HG03139 (cell line): ENCODE measurements around the gene CAT.
A peak's percentile ranks its signal among the peaks of the same experiment; 100 is the strongest.

Experiments
- ATAC-seq: cut with Tn5 transposase; IDR thresholded peaks from one replicate; pipeline ENCODE4 v1.9.1; 2021; ENCODE audit not compliant: unreplicated experiment

The CAT gene

DNA sequence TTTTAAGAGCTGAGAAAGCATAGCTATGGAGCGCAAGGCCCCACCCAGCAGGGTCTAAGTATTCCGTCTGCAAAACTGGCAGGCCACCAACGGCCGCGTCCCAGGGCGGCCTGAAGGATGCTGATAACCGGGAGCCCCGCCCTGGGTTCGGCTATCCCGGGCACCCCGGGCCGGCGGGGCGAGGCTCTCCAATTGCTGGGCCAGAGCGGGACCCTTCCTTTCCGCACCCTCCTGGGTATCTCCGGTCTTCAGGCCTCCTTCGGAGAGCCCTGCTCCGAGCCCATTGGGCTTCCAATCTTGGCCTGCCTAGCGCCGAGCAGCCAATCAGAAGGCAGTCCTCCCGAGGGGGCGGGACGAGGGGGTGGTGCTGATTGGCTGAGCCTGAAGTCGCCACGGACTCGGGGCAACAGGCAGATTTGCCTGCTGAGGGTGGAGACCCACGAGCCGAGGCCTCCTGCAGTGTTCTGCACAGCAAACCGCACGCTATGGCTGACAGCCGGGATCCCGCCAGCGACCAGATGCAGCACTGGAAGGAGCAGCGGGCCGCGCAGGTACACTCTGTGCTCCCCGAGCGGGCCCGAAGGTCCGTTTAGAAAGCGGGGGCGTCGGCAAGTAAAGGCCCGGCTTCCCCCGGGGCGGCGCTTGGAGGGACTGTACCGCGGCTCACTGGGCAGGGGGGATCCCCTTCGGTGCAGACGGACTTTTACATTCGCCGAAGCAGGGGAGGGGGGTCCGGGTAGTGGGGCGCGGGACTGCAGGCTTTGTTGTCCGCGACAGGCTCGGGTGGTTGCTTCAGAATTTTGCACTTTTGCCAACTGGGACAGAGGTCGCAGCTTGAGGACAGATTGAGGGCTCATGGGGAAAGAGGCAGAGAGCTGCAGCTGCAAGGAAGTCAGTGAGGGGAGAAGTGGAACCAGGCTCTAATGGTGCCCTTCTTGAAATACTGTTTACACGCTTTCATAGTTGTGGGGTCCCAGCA is at the start of gene CAT:
Gene CAT, plus strand, starts transcription at position 406 of the 979 bp plus-strand sequence. Its CDS starts 80 bp downstream, at position 486.
- ATAC-seq, result peak; percentile 98

DNA sequence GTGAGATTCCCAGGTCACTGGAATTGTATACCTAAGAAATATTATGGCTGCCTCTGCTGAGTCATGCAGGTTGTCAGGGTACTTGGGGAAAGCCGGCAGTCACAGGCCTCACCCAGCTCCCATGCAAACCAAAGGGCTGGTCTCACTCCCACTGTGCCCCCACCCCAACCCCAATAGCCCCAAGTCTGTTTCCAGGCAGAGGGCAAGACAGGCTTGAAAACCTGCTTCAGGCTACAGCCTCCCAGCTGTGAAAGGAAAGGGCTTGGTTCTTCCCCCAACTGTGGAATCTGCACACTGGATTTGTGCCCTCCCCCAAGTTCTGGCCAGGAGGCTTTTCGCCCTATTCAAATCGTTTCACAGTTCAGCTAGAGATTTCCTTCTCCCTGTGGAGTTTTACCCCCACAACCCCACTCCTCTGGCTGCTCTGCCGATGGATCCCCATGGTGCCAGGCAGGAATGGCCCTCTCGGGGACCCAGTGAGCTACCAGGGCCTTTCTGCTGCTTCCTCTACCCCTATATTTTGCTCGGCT is 43.9 kb upstream of the CAT start:
- no peak for ATAC-seq

GRCh38 chr11:34395916-34396550 is 42.7 kb upstream of the CAT start:
- no peak for ATAC-seq

- no peak for ATAC-seq
Measured at GRCh38 chr11:34397120-34397519, 41.6 kb upstream of the CAT start.

DNA sequence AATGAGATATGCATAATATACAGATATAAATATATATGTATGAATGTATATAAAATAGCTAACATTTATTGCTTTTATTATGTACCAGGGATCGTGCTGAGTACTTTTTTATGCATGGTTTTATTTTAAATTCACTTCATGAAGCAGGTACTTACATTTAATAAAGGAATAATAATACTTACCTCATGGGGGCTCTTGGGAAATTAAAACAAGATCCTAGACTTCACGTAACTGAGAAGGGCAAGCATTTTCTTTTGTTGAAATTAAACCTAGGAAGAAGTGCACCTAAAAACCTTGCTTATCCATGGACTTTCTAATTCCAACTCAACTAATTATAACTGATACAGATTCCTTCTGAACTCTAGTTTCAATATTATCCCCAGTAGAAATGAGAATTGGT is 40.9 kb upstream of the CAT start:
- ATAC-seq, result no peak

DNA sequence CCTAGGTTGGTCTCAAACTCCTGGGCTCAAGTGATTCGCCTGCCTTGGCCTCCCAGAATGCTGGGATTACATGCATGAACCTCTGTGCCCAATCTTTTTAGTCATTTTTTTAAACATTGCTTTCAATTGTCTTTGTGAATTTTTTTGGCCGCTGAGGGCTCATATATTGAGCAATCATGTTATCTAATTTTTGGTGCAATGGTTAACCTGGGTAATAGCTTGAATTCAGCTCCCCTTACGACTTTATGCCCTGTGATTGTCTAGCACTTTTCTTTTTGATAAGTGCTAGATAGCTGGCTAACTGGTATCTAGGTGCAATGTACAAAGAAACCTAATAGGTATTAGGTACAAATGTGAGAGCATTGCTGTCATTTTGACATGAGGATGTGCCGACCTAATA is 35.3 kb upstream of the CAT start:
- ATAC-seq, result no peak

DNA sequence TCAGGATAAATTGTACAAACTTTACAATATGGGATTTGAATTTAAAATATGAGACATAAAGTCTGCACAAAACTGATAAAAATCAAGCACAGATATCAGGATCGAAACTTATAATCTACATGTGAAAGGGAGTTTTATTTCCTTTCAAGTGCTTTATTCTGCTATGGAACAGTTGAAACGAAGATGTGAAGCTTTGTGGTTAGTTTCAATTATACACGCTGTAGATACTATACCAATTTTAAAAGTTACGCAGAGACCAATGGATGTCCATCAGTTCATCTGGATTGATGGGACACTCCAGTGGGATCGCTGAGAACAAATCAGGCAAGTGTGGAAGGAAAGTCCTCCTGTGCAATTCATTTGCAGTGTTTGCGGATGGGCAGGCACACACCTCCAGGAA is 34.5 kb upstream of the CAT start:
- ATAC-seq, result no peak

- ATAC-seq, result no peak
Measured at GRCh38 chr11:34405079-34405858, 33.5 kb upstream of the CAT start.

- no peak for ATAC-seq
Measured at GRCh38 chr11:34406413-34406812, 32.3 kb upstream of the CAT start.

DNA sequence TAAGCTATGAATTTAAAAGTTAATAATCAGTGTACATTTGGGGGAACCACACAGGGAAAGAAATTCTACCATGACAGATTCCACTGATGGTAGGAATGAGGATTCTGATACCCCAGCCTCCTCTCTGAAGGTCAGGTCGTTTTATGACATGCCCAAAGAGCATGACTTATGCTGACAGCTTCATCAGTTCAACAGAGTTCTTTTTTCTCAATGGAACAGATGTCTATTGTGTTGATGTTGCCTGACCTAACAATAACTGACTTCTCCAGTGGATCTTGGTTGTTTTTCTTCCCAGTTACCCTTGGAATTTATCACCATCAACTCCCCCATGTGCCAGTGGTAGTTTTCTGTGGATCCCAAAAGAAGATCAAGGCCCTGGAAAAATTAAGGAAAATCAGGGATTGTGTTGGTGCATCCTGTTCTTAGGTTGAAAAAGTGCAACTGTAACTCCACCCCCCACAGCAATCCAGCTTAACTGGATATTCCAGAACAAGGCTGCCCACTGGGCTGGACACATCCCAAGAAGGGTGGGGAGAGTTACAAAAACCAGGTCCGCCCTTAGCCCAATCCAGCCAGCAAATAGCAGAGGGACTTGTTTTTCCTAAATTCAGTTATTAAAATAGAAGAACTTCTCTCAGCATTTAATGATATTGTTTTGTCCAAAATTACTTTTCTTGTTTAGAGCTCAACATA is 31.5 kb upstream of the CAT start:
- no peak for ATAC-seq

GRCh38 chr11:34408580-34409172 is 30.1 kb upstream of the CAT start:
- ATAC-seq, result no peak

GRCh38 chr11:34411111-34411510 is 27.6 kb upstream of the CAT start:
- ATAC-seq, result no peak

DNA sequence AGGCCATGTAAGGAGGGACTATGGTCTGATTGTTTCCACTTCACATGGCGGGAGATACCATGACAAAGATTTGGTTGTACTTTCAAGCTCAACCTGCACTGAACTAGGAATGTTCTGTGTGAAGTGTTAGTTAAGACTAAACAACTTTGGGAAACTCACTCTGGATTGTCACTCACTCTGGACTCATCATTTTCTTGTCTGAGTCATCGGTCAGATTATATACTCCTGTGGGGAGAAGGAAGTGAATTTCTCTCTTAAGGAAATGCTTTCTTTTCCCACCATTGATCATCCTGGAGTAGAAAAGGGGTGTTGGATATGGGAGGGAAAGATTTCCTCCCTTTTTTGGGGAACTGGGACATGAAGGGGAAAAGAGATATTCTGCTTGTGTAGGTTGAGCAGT is 26.9 kb upstream of the CAT start:
- ATAC-seq, result no peak

- no peak for ATAC-seq
Measured at GRCh38 chr11:34413263-34413662, 25.5 kb upstream of the CAT start.

DNA sequence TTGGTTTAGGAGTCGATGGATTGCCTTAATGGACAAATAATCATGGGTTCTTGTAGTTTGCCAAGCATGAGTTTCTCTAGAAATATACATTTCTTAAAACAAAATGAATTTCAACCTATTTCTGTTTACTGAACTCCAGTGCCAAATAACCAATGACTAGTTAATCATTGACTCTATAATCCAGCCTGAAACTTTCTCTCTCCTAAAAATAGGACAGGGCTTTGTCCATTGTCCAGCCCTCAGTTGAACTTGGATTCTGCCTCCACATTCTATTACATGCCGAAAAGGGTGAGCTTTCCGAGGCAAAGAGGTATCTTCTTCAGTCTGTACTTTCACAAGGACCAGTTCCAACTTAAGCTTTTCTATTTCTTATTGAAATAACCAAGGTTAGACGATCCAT is 23.2 kb upstream of the CAT start:
- ATAC-seq, result no peak

GRCh38 chr11:34416088-34416487 is 22.6 kb upstream of the CAT start:
- ATAC-seq, result no peak

- no peak for ATAC-seq
Measured at GRCh38 chr11:34416766-34417165, 22.0 kb upstream of the CAT start.

- no peak for ATAC-seq
Measured at GRCh38 chr11:34417202-34417601, 21.5 kb upstream of the CAT start.

GRCh38 chr11:34419158-34419557 is 19.6 kb upstream of the CAT start:
- no peak for ATAC-seq

- no peak for ATAC-seq
Measured at GRCh38 chr11:34423300-34423699, 15.4 kb upstream of the CAT start.
